ENCODE results near the gene C10orf143. TPM values are rescaled to one million over a fixed set of nuclear protein-coding genes. Genes with fewer than 3 reads are reported as not detected.

Gene C10orf143
- total and polyA plus RNA-seq, 2 of the 4 experiments (the other 2 are of a cell fraction) = 0.36 to 0.60 TPM

DNA sequence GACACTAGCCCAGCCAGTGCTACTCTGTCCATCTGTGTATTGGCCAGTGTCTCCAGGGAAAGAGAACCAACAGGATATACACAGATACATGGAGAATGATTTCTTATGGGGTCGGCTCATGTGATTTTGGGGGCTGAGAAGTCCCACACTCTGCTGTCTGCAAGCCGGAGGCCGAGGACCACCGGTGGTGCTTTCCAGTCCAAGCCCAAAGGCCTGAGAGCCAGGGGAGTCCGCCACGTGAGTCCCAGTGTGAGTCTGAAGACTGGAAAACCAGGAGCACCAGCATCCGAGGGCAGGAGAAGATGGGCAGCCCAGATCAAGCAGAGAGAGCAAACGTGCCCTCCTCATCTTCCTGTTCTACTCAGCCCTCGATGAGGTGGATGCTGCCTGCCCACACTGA is 71.5 kb downstream of the C10orf143 start:
- TF ChIP-seq CEBPB (IDR thresholded peaks at IDR 0.05; ENCODE audit: low read depth, low read length) = no peak
- TF ChIP-seq, protein P1, sequence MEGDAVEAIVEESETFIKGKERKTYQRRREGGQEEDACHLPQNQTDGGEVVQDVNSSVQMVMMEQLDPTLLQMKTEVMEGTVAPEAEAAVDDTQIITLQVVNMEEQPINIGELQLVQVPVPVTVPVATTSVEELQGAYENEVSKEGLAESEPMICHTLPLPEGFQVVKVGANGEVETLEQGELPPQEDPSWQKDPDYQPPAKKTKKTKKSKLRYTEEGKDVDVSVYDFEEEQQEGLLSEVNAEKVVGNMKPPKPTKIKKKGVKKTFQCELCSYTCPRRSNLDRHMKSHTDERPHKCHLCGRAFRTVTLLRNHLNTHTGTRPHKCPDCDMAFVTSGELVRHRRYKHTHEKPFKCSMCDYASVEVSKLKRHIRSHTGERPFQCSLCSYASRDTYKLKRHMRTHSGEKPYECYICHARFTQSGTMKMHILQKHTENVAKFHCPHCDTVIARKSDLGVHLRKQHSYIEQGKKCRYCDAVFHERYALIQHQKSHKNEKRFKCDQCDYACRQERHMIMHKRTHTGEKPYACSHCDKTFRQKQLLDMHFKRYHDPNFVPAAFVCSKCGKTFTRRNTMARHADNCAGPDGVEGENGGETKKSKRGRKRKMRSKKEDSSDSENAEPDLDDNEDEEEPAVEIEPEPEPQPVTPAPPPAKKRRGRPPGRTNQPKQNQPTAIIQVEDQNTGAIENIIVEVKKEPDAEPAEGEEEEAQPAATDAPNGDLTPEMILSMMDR (conservative IDR thresholded peaks at IDR 0.05; ENCODE audit: low read depth, low read length) = no peak
- CTCF ChIA-PET = no interaction called here
- H2BK5ac ChIP-seq (ENCODE audit: low read depth, low read length, poor library complexity, severe bottlenecking) = no peak overlapping the region

More for the DNA sequence above, 71.5 kb downstream of the C10orf143 start:
- H4K5ac ChIP-seq (ENCODE audit: low read depth, low read length) = no peak overlapping the region
- no peak overlapping the region for H2AK9ac ChIP-seq (replicated peaks; ENCODE audit: low read depth, low read length, poor library complexity)
- H2BK15ac ChIP-seq (ENCODE audit: low read depth, low read length) = no peak overlapping the region
- POLR2A ChIA-PET (ENCODE audit: unreplicated experiment) = no interaction called here
- H2BK120ac ChIP-seq (ENCODE audit: low read depth, low read length) = no peak overlapping the region
- no peaks in the 10 kb centered on the region for H3K79me1 ChIP-seq (ENCODE audit: low read depth in 1 of 2, low read length in 2 of 2)
- DNase-seq (no peak), ATAC-seq (ENCODE audit: low read depth) (no peak)
- WGBS, 2 experiments (ENCODE audit: extremely low coverage in 2 of 2, insufficient read length in 1 of 2) = 60% methylated on average over 4 of the region's 9 CpGs; no CpG with 5 or more reads in 1 of the 2 experiments
- H3K9me1 ChIP-seq (ENCODE audit: insufficient read depth, low read length) = no peaks in the 10 kb centered on the region
- H3K4me2 ChIP-seq (ENCODE audit: low read depth, low read length) = no peak overlapping the region
- no peak overlapping the region for H3K14ac ChIP-seq (replicated peaks; ENCODE audit: low read depth, low read length)
- no peak overlapping the region for H4K8ac ChIP-seq (ENCODE audit: low read depth in 2 of 2, low read length in 2 of 2)
- H3K27ac ChIP-seq (ENCODE audit: insufficient read depth, low read length) = no peak overlapping the region
- dilution Hi-C loops (cut with HindIII; ENCODE audit: low sequenced_read_pairs, unreplicated experiment) (no loop called here), intact Hi-C loops (cut with micrococcal nuclease) (no loop called here), in situ Hi-C loops (cut with MboI; ENCODE audit: low sequenced_read_pairs) (no loop called here)
- no peak overlapping the region for H2BK20ac ChIP-seq (ENCODE audit: low read depth, low read length)
- no peak overlapping the region for H3K23ac ChIP-seq (ENCODE audit: low read depth, low read length)
- H3K9me3 ChIP-seq (ENCODE audit: control insufficient read depth, insufficient read depth, low read length) = no peaks in the 10 kb centered on the region
- no peak overlapping the region for H2AFZ ChIP-seq (replicated peaks; ENCODE audit: low read length, poor library complexity)
- H3K4me1 ChIP-seq (ENCODE audit: control insufficient read depth, insufficient read depth, low read length) = no peaks in the 10 kb centered on the region
- H3K36me3 ChIP-seq (ENCODE audit: control insufficient read depth, insufficient read depth, low read length) = no peaks in the 10 kb centered on the region
- no peak overlapping the region for H3K4me3 ChIP-seq (ENCODE audit: insufficient read depth, low read depth, low read length)
- no peak overlapping the region for H3K4ac ChIP-seq (ENCODE audit: low read depth, low read length)
- no peak overlapping the region for H2AK5ac ChIP-seq (ENCODE audit: low read depth, low read length)
- no peak overlapping the region for H3K18ac ChIP-seq (ENCODE audit: low read depth, low read length)
- H3K56ac ChIP-seq (ENCODE audit: extremely low read depth, insufficient read depth, low read length) = no peak overlapping the region
- no peaks in the 10 kb centered on the region for H4K20me1 ChIP-seq (ENCODE audit: insufficient read depth, low read length)
- no peaks in the 10 kb centered on the region; the same call in 1 of the 2 replicates for H3K27me3 ChIP-seq (ENCODE audit: control insufficient read depth, insufficient read depth, low read length)
- H3K9ac ChIP-seq (ENCODE audit: low read depth, low read length) = no peak overlapping the region
- BruUV-seq (replicated peaks) = no TSS peak
- H4K91ac ChIP-seq (ENCODE audit: insufficient read depth, low read depth, low read length) = no peak overlapping the region
